ENCODE data around the gene SPDYE3.
"Not testable (repeated sequence)": the region's sequence is repeated elsewhere in the genome, so short reads cannot be mapped to it uniquely, and the experiment has no call there.

SPDYE3 gene

GRCh38 chr7:100335566-100336466, 28.3 kb downstream of the SPDYE3 start:
- H2AFZ ChIP-seq (ENCODE audit: low read depth): peak overlapping the region; percentile 76
- H3K4me3 ChIP-seq (IDR thresholded peaks at IDR 0.05; ENCODE audit: insufficient read depth, low read depth, low read length); H3K27me3 ChIP-seq (ENCODE audit: insufficient read depth, low read depth); H4K20me1 ChIP-seq (ENCODE audit: insufficient read depth); H3K36me3 ChIP-seq (ENCODE audit: insufficient read depth): not testable (repeated sequence)
- H3K4me2 ChIP-seq: peak overlapping the region; percentile 73
- peak overlapping the region; percentile 87 for H3K27ac ChIP-seq
- peaks cover 36% of the 10 kb centered on the region for H3K79me2 ChIP-seq (ENCODE audit: insufficient read depth, low read depth)
- H3K9ac ChIP-seq: peak overlapping the region; percentile 92
- H3K4me1 ChIP-seq (ENCODE audit: low read depth, poor library complexity, severe bottlenecking): peaks cover 24% of the 10 kb centered on the region

GRCh38 chr7:100338083-100338696, 30.7 kb downstream of the SPDYE3 start:
- H3K9ac ChIP-seq; H3K4me3 ChIP-seq (IDR thresholded peaks at IDR 0.05; ENCODE audit: insufficient read depth, low read depth, low read length); H3K27me3 ChIP-seq (ENCODE audit: insufficient read depth, low read depth); H3K27ac ChIP-seq; H2AFZ ChIP-seq (ENCODE audit: low read depth); H4K20me1 ChIP-seq (ENCODE audit: insufficient read depth); H3K36me3 ChIP-seq (ENCODE audit: insufficient read depth); H3K4me2 ChIP-seq: not testable (repeated sequence)
- peaks cover 43% of the 10 kb centered on the region for H3K4me1 ChIP-seq (ENCODE audit: low read depth, poor library complexity, severe bottlenecking)
- H3K79me2 ChIP-seq (ENCODE audit: insufficient read depth, low read depth): peaks cover 42% of the 10 kb centered on the region

DNA sequence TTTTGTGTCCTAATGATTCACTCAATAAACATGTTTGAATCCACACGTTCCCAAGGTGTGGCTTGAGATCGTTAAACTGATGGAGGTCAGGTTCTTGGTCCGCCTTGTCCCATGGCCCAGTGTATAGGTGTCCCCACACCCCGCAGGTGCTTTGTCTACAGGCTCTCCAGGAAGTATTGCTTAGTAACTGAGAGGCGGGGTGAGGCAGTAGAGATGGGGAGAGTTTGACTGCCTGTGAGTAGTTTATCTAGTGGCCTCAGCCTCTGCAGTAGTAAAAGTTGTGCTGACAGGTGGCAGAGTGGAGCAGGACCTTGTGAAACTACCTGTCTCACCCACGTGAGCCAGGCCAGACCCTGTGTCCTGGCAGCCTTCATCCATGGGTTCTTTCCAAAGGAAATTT, 33.8 kb downstream of the SPDYE3 start:
- not testable (repeated sequence) for H3K9ac ChIP-seq
- Histone ChIP-seq H3K79me2 (ENCODE audit: insufficient read depth, low read depth) (peaks cover 28% of the 10 kb centered on the region; the same call in 1 of the 2 replicates), H3K4me1 (ENCODE audit: low read depth, poor library complexity, severe bottlenecking) (peaks cover 56% of the 10 kb centered on the region)

GRCh38 chr7:100342765-100343164, 35.3 kb downstream of the SPDYE3 start:
- Histone ChIP-seq H3K36me3 (ENCODE audit: insufficient read depth) (peaks cover 9% of the 10 kb centered on the region), H3K4me1 (ENCODE audit: low read depth, poor library complexity, severe bottlenecking) (peaks cover 47% of the 10 kb centered on the region)

More for the DNA sequence above, 33.8 kb downstream of the SPDYE3 start:
- H3K27me3 ChIP-seq (ENCODE audit: insufficient read depth, low read depth); H3K36me3 ChIP-seq (ENCODE audit: insufficient read depth); H3K27ac ChIP-seq; H3K4me2 ChIP-seq; H3K4me3 ChIP-seq (IDR thresholded peaks at IDR 0.05; ENCODE audit: insufficient read depth, low read depth, low read length); H2AFZ ChIP-seq (ENCODE audit: low read depth): not testable (repeated sequence)
- H4K20me1 ChIP-seq (ENCODE audit: insufficient read depth): peaks cover 11% of the 10 kb centered on the region; the same call in 1 of the 2 replicates

DNA sequence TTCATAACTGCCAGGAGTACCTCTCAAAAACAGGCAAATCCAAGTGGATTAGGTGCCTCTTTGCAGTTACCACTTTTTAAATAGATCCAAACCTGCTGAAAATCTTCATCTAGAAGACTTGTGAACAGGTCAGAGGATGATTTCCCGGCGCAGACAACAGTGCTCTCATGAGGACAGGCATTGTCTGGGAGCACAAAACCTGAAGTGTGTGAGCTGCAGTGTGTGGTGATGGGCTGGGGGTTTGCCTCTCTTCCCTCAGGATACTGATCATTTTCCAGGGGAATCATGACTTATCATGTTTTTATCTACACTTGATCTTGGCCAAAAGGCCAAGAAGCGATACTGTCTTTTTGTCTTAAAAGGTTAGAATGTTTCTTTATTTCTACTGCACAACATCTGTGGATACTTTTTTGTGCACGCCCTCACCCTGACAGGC, 36.6 kb downstream of the SPDYE3 start:
- H3K27me3 ChIP-seq (ENCODE audit: insufficient read depth, low read depth); H3K9ac ChIP-seq; H3K4me3 ChIP-seq (IDR thresholded peaks at IDR 0.05; ENCODE audit: insufficient read depth, low read depth, low read length); H3K27ac ChIP-seq; H2AFZ ChIP-seq (ENCODE audit: low read depth): not testable (repeated sequence)
- Histone ChIP-seq H3K4me1 (ENCODE audit: low read depth, poor library complexity, severe bottlenecking) (peaks cover 43% of the 10 kb centered on the region), H3K79me2 (ENCODE audit: insufficient read depth, low read depth) (peaks cover 19% of the 10 kb centered on the region; the same call in 1 of the 2 replicates), H4K20me1 (ENCODE audit: insufficient read depth) (peaks cover 11% of the 10 kb centered on the region; the same call in 1 of the 2 replicates), H3K36me3 (ENCODE audit: insufficient read depth) (peaks cover 10% of the 10 kb centered on the region), H3K4me2 (peak overlapping the region; percentile 22; the same call in 1 of the 2 replicates)
- peak; percentile 72 for TF ChIP-seq CTCF (conservative IDR thresholded peaks at IDR 0.05; ENCODE audit: low read depth, low read length)

More at GRCh38 chr7:100342765-100343164, 35.3 kb downstream of the SPDYE3 start:
- H3K27me3 ChIP-seq (ENCODE audit: insufficient read depth, low read depth): no peaks in the 10 kb centered on the region
- H2AFZ ChIP-seq (ENCODE audit: low read depth): no peak overlapping the region
- H3K79me2 ChIP-seq (ENCODE audit: insufficient read depth, low read depth): peaks cover 25% of the 10 kb centered on the region; the same call in 1 of the 2 replicates
- TF ChIP-seq CTCF (conservative IDR thresholded peaks at IDR 0.05; ENCODE audit: low read depth, low read length): no peak
- H4K20me1 ChIP-seq (ENCODE audit: insufficient read depth): peaks cover 11% of the 10 kb centered on the region; the same call in 1 of the 2 replicates
- no peak overlapping the region for H3K4me2 ChIP-seq
- no peak overlapping the region for H3K4me3 ChIP-seq (IDR thresholded peaks at IDR 0.05; ENCODE audit: insufficient read depth, low read depth, low read length)
- no peak overlapping the region for H3K9ac ChIP-seq
- H3K27ac ChIP-seq: no peak overlapping the region

Data from KMS-11 (cell line).